ENCODE measurements around the gene KCNJ12.

KCNJ12 gene

GRCh38 chr17:21379080-21379711 lies 3.0 kb downstream of the KCNJ12 start:
- DNase-seq (ENCODE audit: insufficient read length, low spot score): no peak

DNA sequence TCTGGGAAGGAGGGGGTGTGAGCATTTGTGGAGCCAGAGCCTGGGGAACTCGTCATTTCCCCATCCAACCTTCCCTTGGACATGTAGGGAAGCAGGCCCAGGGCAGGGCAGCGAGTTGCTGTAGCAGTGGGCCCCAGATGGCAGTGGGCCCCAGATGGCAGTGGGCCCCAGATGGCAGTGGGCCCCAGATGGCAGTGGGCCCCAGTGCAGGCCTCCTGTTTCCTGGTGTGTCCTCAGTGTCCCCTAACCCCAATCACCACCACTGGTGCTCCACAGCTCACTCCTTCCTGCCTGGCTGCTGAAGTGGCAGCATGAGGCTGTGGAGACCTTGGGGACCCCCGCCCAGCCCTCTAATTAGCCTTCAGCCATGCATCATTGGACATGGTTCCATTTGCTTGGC lies 4.5 kb downstream of the KCNJ12 start:
- TF ChIP-seq POLR2A (IDR thresholded peaks at IDR 0.05; ENCODE audit: low read depth, low read length): no peak
- FAIRE-seq (no peak), DNase-seq (ENCODE audit: insufficient read length, low spot score) (no peak)

More at GRCh38 chr17:21379080-21379711, 3.0 kb downstream of the KCNJ12 start:
- TF ChIP-seq POLR2A (IDR thresholded peaks at IDR 0.05; ENCODE audit: low read depth, low read length): no peak
- no peak for FAIRE-seq

GRCh38 chr17:21381076-21381706 lies 5.0 kb downstream of the KCNJ12 start:
- TF ChIP-seq POLR2A (IDR thresholded peaks at IDR 0.05; ENCODE audit: low read depth, low read length): no peak
- FAIRE-seq (no peak), DNase-seq (ENCODE audit: insufficient read length, low spot score) (no peak)

DNA sequence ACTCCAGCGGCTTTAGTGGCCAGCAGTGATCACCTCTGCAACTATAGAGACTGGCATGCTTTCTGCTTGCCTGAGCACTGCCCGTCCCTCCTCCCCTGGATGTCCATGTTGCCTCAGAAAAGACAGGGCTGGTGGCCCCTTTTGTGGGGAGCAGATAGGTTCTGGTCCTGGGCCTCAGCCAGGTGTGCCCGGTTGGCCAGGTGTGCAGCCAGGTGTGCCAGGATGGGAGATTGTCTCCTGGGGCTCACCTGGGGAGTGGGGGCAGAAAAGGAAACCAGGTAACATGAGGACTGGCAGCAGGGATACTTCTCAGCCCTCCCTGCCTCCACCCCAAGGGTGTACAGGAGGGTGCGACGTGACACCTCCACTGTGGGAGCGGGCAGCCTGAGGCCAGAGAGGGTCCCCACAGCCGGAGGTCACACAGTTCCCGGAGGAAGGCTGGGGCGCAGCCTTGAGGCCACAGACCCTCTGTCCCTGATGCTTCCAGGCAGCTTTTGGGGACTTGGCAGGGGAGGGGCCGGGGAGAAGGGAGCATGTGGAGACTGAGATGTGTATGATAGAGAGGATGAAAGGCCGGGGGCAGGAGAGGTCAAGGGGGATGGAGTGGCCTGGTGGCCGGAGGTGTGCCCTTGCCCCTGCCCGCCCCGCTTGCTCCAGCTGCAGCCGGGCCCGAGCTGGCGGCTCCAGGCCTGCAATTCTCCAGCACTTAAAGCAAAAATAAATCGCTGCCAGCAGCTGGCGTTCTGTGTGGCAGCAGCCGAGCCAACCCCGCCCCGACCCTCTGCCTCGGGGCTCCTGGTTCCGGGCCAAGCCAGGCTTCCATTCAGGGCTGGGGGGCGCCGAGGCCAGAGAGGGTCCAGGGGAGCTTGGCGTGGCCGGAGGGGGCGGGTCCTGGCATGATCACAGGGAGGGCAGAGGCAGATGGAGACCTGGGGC lies 6.7 kb downstream of the KCNJ12 start:
- no peak for TF ChIP-seq POLR2A (IDR thresholded peaks at IDR 0.05; ENCODE audit: low read depth, low read length)
- no peak for FAIRE-seq
- DNase-seq (ENCODE audit: insufficient read length, low spot score): no peak

- FAIRE-seq (no peak), DNase-seq (ENCODE audit: insufficient read length, low spot score) (no peak)
- no peak for TF ChIP-seq POLR2A (IDR thresholded peaks at IDR 0.05; ENCODE audit: low read depth, low read length)
Observed at GRCh38 chr17:21385281-21385845, 9.2 kb downstream of the KCNJ12 start.

GRCh38 chr17:21387616-21388015 lies 11.5 kb downstream of the KCNJ12 start:
- DNase-seq (ENCODE audit: insufficient read length, low spot score) (no peak), FAIRE-seq (no peak)
- TF ChIP-seq POLR2A (IDR thresholded peaks at IDR 0.05; ENCODE audit: low read depth, low read length): no peak

GRCh38 chr17:21388066-21388465 lies 11.9 kb downstream of the KCNJ12 start:
- no peak for DNase-seq (ENCODE audit: insufficient read length, low spot score)
- no peak for FAIRE-seq

DNA sequence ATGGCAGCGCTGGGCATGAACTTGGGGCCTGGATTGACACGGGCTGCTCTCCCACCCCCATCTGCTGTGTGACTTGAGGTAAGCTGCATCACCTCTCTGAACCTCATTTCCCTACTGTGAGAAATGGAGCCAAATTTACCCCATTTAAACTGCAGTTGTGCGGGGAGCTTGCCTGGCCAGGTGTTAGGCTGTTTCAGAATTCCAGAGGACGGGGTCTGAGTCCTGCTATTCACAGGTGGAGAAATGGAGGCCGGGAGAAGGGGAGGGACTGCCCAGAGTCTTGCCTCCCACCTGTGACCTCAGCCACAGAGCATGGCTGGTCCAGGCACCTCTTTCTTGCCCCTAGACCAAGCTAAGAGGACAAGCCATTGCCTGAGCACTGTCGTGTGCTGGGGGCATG lies 12.8 kb downstream of the KCNJ12 start:
- no peak for FAIRE-seq
- no peak for TF ChIP-seq POLR2A (IDR thresholded peaks at IDR 0.05; ENCODE audit: low read depth, low read length)
- no peak for DNase-seq (ENCODE audit: insufficient read length, low spot score)

More at GRCh38 chr17:21388066-21388465, 11.9 kb downstream of the KCNJ12 start:
- TF ChIP-seq POLR2A (IDR thresholded peaks at IDR 0.05; ENCODE audit: low read depth, low read length): no peak

- TF ChIP-seq POLR2A (IDR thresholded peaks at IDR 0.05; ENCODE audit: low read depth, low read length): no peak
- FAIRE-seq (no peak), DNase-seq (ENCODE audit: insufficient read length, low spot score) (no peak)
Observed at GRCh38 chr17:21389394-21389793, 13.2 kb downstream of the KCNJ12 start.

- no peak for TF ChIP-seq POLR2A (IDR thresholded peaks at IDR 0.05; ENCODE audit: low read depth, low read length)
- FAIRE-seq (no peak), DNase-seq (ENCODE audit: insufficient read length, low spot score) (no peak)
Observed at GRCh38 chr17:21390294-21390693, 14.1 kb downstream of the KCNJ12 start.

- no peak for TF ChIP-seq POLR2A (IDR thresholded peaks at IDR 0.05; ENCODE audit: low read depth, low read length)
- no peak for DNase-seq (ENCODE audit: insufficient read length, low spot score)
- FAIRE-seq: no peak
Observed at GRCh38 chr17:21392266-21392665, 16.1 kb downstream of the KCNJ12 start.

- DNase-seq (ENCODE audit: insufficient read length, low spot score): peak; percentile 40
- TF ChIP-seq POLR2A (IDR thresholded peaks at IDR 0.05; ENCODE audit: low read depth, low read length): no peak
- no peak for FAIRE-seq
Observed at GRCh38 chr17:21394265-21394664, 18.1 kb downstream of the KCNJ12 start.

DNA sequence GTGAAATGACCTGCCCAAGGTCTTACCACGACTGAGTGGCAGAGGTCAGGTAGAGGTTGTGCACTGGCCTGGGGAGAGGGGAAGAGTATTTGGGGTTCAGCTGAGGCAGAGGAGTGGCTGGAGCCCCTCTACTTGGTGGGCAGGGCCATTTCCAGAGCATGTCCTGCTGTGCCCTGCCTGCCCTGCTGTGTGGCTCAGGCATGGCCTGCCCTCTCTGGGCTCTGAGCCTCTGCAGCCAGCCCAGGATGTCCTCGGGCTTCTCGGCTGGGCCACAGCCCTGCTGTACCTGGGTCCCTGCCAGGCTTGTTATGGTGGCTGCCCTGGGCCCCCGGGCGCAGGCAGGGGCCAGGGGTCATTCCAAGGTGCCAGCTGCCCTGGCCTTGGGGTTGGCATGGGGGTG lies 19.6 kb downstream of the KCNJ12 start:
- no peak for TF ChIP-seq POLR2A (IDR thresholded peaks at IDR 0.05; ENCODE audit: low read depth, low read length)
- FAIRE-seq (no peak), DNase-seq (ENCODE audit: insufficient read length, low spot score) (no peak)

GRCh38 chr17:21396237-21396636 lies 20.1 kb downstream of the KCNJ12 start:
- FAIRE-seq: no peak
- no peak for DNase-seq (ENCODE audit: insufficient read length, low spot score)
- no peak for TF ChIP-seq POLR2A (IDR thresholded peaks at IDR 0.05; ENCODE audit: low read depth, low read length)

Data from H54 (cell line).